HG02798 (cell line): ENCODE results near the gene GSG1.
"Not testable (repeated sequence)": the region's sequence is repeated elsewhere in the genome, so short reads cannot be mapped to it uniquely, and the experiment has no call there.

Experiments
- ATAC-seq: cut with Tn5 transposase; IDR thresholded peaks from one replicate; pipeline ENCODE4 v1.9.1; 2021; ENCODE audit warnings: mild to moderate bottlenecking; ENCODE audit not compliant: unreplicated experiment, poor library complexity

Gene GSG1

DNA sequence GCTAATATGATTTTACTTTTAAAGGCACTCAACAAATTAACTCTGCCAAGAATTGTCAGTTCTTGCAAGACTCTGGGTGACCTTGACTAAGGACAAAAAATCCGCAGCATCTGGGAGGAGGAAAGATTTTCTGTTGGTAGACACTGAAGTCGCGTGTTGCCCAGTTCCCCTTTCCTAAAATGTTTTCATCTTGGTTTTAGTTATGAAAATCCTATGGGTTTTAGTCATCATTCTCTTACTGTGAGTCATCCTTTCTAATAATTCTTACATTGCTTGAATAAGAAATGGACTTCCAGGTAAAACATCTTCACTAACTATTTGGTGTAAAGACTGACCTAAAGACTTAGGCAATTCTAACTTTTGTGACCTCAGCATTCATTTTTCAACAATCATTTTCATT lies 9.1 kb downstream of the GSG1 start:
- no peak for ATAC-seq

- no peak for ATAC-seq
Measured at GRCh38 chr12:13093848-13094220, 9.6 kb downstream of the GSG1 start.

DNA sequence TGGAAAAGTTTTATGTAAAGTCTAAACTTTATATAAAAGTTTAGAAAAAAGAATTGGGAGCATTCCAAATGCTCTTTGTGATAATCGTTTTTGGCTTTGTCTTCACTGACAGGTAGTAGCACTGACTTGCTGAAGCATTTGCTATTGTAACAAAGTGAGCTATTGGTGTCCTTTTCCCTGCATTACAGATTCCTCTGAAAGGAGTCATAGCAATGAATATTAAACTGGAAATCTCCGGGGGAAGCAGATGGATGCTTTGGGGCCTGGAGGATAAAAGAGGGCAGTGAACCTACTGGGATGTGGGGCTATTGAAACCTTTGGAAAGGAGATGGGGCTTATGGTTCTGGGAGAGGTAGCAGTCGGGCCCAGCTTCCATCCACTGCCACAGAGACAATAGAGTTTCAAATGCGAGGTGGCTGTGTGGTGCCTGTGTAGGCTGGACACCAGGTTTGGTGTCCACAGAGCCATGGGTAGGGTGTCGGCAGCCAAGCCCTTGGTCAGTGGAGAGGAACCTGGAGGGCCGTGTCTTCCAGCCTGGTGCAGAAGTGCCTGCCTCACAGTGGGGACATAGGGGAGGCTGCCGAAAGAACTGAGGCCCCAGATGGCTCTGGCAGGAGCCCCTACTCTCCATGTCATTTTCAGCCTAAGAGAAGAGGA lies 10.1 kb downstream of the GSG1 start:
- ATAC-seq = no peak

GRCh38 chr12:13091832-13092231 lies 11.6 kb downstream of the GSG1 start:
- no peak for ATAC-seq

GRCh38 chr12:13090054-13090453 lies 13.4 kb downstream of the GSG1 start:
- peak; percentile 33 for ATAC-seq

DNA sequence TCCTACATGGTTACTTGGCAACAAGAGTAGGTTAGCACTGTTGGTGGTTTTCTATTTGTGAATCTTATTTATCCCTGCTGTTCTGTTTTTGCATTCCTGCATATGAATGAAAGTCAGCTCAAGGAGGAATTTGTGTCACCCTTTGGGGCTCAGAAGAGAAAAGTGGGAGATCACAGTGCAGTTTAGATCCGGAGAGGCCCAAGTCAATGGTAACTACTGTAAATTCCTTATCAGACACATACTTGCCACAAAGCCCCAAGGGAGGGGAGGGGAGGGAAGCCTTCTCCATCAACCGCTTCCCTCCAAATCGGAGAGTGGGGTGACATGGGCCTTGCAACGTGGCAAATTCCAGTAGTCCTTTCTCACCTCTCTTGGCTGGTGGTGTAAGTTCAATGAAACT lies 15.0 kb downstream of the GSG1 start:
- ATAC-seq = no peak

GRCh38 chr12:13087766-13088165 lies 15.7 kb downstream of the GSG1 start:
- no peak for ATAC-seq

- ATAC-seq = no peak
Measured at GRCh38 chr12:13085968-13086686, 17.3 kb downstream of the GSG1 start.

DNA sequence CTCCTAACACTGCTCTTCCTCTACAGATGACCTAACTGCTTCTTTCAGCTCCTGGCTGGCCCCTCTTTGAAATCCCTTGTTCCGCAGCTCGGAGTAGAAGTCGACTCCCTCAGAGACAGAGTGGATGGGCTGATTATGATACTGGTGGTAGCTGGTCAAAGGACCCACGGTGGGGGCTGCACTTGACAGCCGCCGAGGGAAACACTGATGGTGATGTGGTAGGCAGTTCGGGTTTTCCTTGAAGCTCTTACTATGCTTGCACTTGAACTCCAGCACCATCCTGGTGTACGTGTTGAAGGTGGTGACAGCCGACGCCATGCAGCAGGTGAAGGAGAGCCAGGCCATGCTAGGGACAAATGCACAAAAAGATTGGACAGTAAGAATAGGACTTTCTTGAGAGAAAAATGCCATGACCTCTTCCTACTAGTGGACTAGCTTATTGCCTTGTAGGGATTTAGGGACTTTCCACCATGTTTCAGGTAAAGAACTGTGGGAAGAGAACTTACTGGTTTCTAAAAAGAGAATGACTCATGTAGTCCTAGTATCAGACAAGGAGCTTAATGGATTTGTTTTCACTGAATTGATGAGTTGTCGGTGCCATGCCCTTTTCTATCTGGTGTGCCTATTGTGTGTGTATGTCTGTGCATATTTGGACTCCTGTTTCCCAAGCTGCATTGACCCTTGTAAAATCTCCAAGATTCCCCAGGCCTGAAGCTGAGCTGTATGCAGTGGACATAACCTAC lies 18.4 kb downstream of the GSG1 start:
- no peak for ATAC-seq

- not testable (repeated sequence) for ATAC-seq
Measured at GRCh38 chr12:13083638-13084037, 19.8 kb downstream of the GSG1 start.

DNA sequence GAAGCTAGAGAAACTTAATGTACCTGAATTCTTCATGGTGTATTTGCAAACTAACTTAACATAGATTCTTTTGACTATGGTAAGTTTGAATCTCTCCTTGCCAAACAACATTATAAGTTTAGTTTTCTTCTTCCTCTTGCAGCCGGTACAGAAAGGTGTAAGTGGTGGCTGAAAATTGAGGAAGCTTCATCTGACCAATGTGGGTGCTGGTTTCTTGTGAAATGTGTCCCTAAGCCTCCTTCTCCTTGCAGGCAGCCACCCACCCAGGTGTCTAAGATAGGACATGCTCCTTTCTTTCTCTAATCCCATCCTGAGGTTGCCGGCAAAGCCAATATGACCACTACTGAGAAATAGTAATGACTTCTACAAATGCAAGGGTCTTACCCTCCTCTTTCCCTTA lies 20.6 kb downstream of the GSG1 start:
- ATAC-seq = no peak

- no peak for ATAC-seq
Measured at GRCh38 chr12:13080266-13080665, 23.2 kb downstream of the GSG1 start.

DNA sequence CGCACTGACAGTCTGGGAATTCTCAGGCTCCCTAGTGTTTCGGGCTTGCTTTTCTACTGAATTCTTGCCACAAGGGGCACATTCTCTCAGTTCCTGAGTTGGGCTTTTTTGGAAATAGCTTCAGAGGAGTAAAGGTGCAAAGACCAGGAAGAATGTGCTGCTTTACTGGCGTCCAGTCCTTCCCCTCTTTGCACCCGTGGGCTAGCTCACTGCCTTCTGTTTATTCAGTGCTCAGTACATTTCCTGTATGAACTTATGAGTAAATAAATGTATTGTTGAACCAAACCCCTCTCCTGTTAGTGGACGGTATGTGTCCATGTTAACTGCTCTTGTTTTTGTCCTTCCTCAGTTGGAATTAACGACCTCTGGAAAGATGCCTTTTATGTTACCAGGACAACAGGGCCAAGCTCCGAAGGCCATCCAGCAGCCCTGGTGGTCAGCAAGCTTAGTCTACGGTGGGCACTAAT lies 24.0 kb downstream of the GSG1 start:
- no peak for ATAC-seq

- ATAC-seq = no peak
Measured at GRCh38 chr12:13075786-13076570, 27.5 kb downstream of the GSG1 start.

DNA sequence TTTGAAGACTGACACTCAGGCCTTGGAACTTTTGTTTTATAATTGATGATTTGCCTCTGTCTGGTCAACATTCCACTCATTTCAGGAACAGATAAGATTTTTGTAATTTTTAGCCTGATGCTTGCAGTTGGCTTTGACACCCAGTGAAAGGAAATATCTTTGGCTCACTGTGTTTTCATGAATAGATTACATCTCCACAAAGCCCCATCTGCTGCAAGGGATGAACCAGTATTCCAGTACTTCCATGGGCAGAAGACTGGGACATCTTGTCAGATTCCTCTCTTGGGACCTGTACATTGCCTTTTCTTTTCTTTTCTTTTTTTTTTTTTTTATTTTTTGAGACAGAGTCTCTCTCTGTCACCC lies 28.4 kb downstream of the GSG1 start:
- ATAC-seq = no peak

- no peak for ATAC-seq
Measured at GRCh38 chr12:13074396-13075117, 28.9 kb downstream of the GSG1 start.

DNA sequence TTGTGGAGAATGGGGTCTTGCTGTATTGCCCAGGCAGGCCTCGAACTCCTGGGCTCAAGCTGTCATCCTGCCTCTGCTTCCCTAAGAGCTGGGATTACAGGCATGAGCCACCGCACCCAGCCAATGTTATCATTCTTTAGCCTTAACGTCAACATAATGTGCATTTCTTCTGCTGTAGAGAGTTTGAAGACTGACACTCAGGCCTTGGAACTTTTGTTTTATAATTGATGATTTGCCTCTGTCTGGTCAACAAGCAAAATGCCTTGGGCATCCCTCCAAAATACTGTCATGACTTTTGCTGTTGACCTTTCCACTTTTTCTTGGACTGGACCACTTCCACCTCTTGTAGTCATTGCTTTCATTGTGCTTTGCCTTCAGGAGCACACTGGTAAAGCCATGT lies 30.3 kb downstream of the GSG1 start:
- no peak for ATAC-seq

- no peak for ATAC-seq
Measured at GRCh38 chr12:13071305-13072280, 31.9 kb downstream of the GSG1 start.

DNA sequence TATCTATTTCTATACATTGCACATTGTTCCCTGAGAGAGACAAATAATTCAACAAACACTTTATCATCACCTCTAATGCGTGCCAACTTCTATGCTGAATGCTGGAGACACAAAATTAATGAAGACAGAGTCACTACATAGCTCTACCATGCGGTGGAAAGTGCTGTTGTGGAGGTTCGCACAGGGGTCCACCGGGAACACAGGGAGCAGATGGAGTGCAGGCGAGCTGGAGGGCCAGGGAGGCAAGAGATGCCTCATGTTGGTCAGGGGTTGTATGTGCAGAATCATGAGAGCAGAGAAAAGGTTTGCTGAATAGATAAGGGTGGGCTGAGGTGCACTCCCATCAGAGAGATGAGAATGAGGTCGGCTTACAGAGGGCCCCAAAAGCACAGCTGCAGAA lies 34.1 kb downstream of the GSG1 start:
- ATAC-seq = no peak
